SK-N-SH treated with all-trans-retinoic acid at 6 μM for 48 hours (cell line): ENCODE data around the gene SCN1A.

ENCODE experiments used
- ATAC-seq: fragments of 200-7000 bp; cut with Tn5 transposase; 3 replicates; pipeline ENCODE4 v1.9.1; 2020; ENCODE audit warnings: mild to moderate bottlenecking, moderate library complexity
- ARNTL ChIP-seq: fragments of 450-650 bp; formaldehyde crosslinking; IDR thresholded peaks from 2 replicates; pipeline ENCODE4 v1.5.0; 2020; ENCODE audit warnings: low read depth, mild to moderate bottlenecking, moderate library complexity, borderline replicate concordance
- BACH2 ChIP-seq: fragments of 250-450 bp; sonication (Bioruptor Pico); IDR thresholded peaks from 2 replicates; pipeline ENCODE4 v1.9.0; 2021; ENCODE audit warnings: mild to moderate bottlenecking, borderline replicate concordance
- CREB5 ChIP-seq: fragments of 250-450 bp; sonication (Bioruptor Pico); IDR thresholded peaks from 2 replicates; pipeline ENCODE4 v1.5.1; 2020; ENCODE audit warnings: low read depth, mild to moderate bottlenecking, moderate library complexity
- CSDC2 ChIP-seq: fragments of 250-450 bp; sonication (Bioruptor Pico); IDR thresholded peaks from 2 replicates; pipeline ENCODE4 v1.5.0; 2020; ENCODE audit warnings: mild to moderate bottlenecking, moderate library complexity
- CSRNP3 ChIP-seq: fragments of 250-450 bp; sonication (Bioruptor Pico); IDR thresholded peaks from 2 replicates; pipeline ENCODE4 v1.5.1; 2021; ENCODE audit warnings: mild to moderate bottlenecking, moderate library complexity
- ESRRG ChIP-seq: fragments of 250-450 bp; sonication (Bioruptor Pico); IDR thresholded peaks from 2 replicates; pipeline ENCODE4 v1.6.1; 2021; ENCODE audit warnings: mild to moderate bottlenecking
- ISL1 ChIP-seq: fragments of 250-450 bp; sonication (Bioruptor Pico); IDR thresholded peaks from 2 replicates; pipeline ENCODE4 v2.1.2; 2022; ENCODE audit warnings: mild to moderate bottlenecking, moderate library complexity
- OSR1 ChIP-seq: fragments of 250-450 bp; sonication (Bioruptor Pico); IDR thresholded peaks from 2 replicates; pipeline ENCODE4 v1.8.0; 2022; ENCODE audit warnings: moderate library complexity, mild to moderate bottlenecking, inconsistent platforms
- POU6F1 ChIP-seq: fragments of 250-450 bp; sonication (Bioruptor Pico); IDR thresholded peaks from 2 replicates; pipeline ENCODE4 v1.8.0; 2021; ENCODE audit warnings: low read depth, mild to moderate bottlenecking, moderate library complexity, borderline replicate concordance
- PPARA ChIP-seq: fragments of 250-450 bp; sonication (Bioruptor Pico); IDR thresholded peaks from 2 replicates; pipeline ENCODE4 v1.5.0; 2020; ENCODE audit warnings: mild to moderate bottlenecking, borderline replicate concordance
- RARB ChIP-seq: fragments of 250-450 bp; sonication (Bioruptor Pico); IDR thresholded peaks from 2 replicates; pipeline ENCODE4 v1.8.0; 2021; ENCODE audit warnings: mild to moderate bottlenecking, moderate library complexity
- SNAI2 ChIP-seq: fragments of 250-450 bp; sonication (Bioruptor Pico); IDR thresholded peaks from 2 replicates; pipeline ENCODE4 v1.5.0; 2020; ENCODE audit warnings: mild to moderate bottlenecking, moderate library complexity
- TCF4 ChIP-seq: fragments of 250-450 bp; sonication (Bioruptor Pico); IDR thresholded peaks from 2 replicates; pipeline ENCODE4 v1.8.0; 2021; ENCODE audit warnings: mild to moderate bottlenecking, moderate library complexity, borderline replicate concordance
- TOX ChIP-seq: fragments of 250-450 bp; sonication (Bioruptor Pico); IDR thresholded peaks from 2 replicates; pipeline ENCODE4 v1.8.0; 2021; ENCODE audit warnings: mild to moderate bottlenecking, moderate library complexity, borderline replicate concordance
- TSHZ2 ChIP-seq: fragments of 250-450 bp; sonication (Bioruptor Pico); IDR thresholded peaks from 2 replicates; pipeline ENCODE4 v1.5.0; 2020; ENCODE audit warnings: mild to moderate bottlenecking, moderate library complexity
- ZC3H10 ChIP-seq: fragments of 250-450 bp; sonication (Bioruptor Pico); IDR thresholded peaks from 2 replicates; pipeline ENCODE4 v1.5.1; 2021; ENCODE audit warnings: mild to moderate bottlenecking, moderate library complexity
- ZFP3 ChIP-seq: fragments of 250-450 bp; sonication (Bioruptor Pico); IDR thresholded peaks from 2 replicates; pipeline ENCODE4 v1.5.0; 2020; ENCODE audit warnings: mild to moderate bottlenecking, moderate library complexity
- ZFP30 ChIP-seq: fragments of 450-650 bp; formaldehyde crosslinking; IDR thresholded peaks from 2 replicates; pipeline ENCODE4 v1.5.0; 2022; ENCODE audit warnings: mild to moderate bottlenecking, moderate library complexity
- ZNF565 ChIP-seq: fragments of 450-650 bp; formaldehyde crosslinking; conservative IDR thresholded peaks from 2 replicates; pipeline ENCODE4 v1.5.0; 2020; ENCODE audit warnings: low read depth, mild to moderate bottlenecking, moderate library complexity
- ZNF70 ChIP-seq: fragments of 450-650 bp; formaldehyde crosslinking; IDR thresholded peaks from 2 replicates; pipeline ENCODE4 v1.5.0; 2020; ENCODE audit warnings: mild to moderate bottlenecking, moderate library complexity
- ZNF8 ChIP-seq: fragments of 450-650 bp; formaldehyde crosslinking; IDR thresholded peaks from 2 replicates; pipeline ENCODE4 v1.5.0; 2020; ENCODE audit warnings: mild to moderate bottlenecking, moderate library complexity

SCN1A gene

GRCh38 chr2:166091439-166091838 is 36.4 kb downstream of the SCN1A start:
- no peak for TF ChIP-seq SNAI2 (CRISPR knock-in tag)
- no peak for TF ChIP-seq CREB5 (CRISPR knock-in tag)
- TF ChIP-seq BACH2 (CRISPR knock-in tag), result no peak
- TF ChIP-seq RARB (CRISPR knock-in tag), result no peak
- TF ChIP-seq ESRRG (CRISPR knock-in tag), result no peak
- no peak for TF ChIP-seq TOX (CRISPR knock-in tag)
- no peak for TF ChIP-seq OSR1 (CRISPR knock-in tag)
- no peak for TF ChIP-seq ZNF8
- TF ChIP-seq POU6F1 (CRISPR knock-in tag), result no peak
- no peak for TF ChIP-seq ZNF70 (CRISPR knock-in tag)
- no peak for TF ChIP-seq ZFP3 (CRISPR knock-in tag)
- no peak for TF ChIP-seq TCF4 (CRISPR knock-in tag)
- TF ChIP-seq ZNF565 (CRISPR knock-in tag), result no peak
- no peak for ATAC-seq

- TF ChIP-seq ZFP3 (CRISPR knock-in tag) (no peak), ISL1 (CRISPR knock-in tag) (no peak)
- ATAC-seq, result no peak
These were observed 36.9 kb downstream of the SCN1A start for GRCh38 chr2:166090908-166091307.

- no peak for ATAC-seq
- TF ChIP-seq ZFP30 (CRISPR knock-in tag), result no peak
- no peak for TF ChIP-seq OSR1 (CRISPR knock-in tag)
- no peak for TF ChIP-seq ZNF8
- no peak for TF ChIP-seq ZFP3 (CRISPR knock-in tag)
- TF ChIP-seq CSDC2 (CRISPR knock-in tag), result no peak
- TF ChIP-seq ISL1 (CRISPR knock-in tag), result no peak
- no peak for TF ChIP-seq PPARA (CRISPR knock-in tag)
- no peak for TF ChIP-seq BACH2 (CRISPR knock-in tag)
- TF ChIP-seq ZNF565 (CRISPR knock-in tag), result no peak
- no peak for TF ChIP-seq POU6F1 (CRISPR knock-in tag)
- no peak for TF ChIP-seq RARB (CRISPR knock-in tag)
- TF ChIP-seq CSRNP3 (CRISPR knock-in tag), result no peak
- TF ChIP-seq ESRRG (CRISPR knock-in tag), result no peak
- no peak for TF ChIP-seq CREB5 (CRISPR knock-in tag)
- no peak for TF ChIP-seq SNAI2 (CRISPR knock-in tag)
These were observed 37.5 kb downstream of the SCN1A start for GRCh38 chr2:166090346-166090745.

GRCh38 chr2:166088634-166089033 is 39.2 kb downstream of the SCN1A start:
- ATAC-seq, result no peak
- no peak for TF ChIP-seq ZNF8
- no peak for TF ChIP-seq ZNF70 (CRISPR knock-in tag)
- no peak for TF ChIP-seq ISL1 (CRISPR knock-in tag)
- TF ChIP-seq ZFP30 (CRISPR knock-in tag), result no peak
- TF ChIP-seq ZNF565 (CRISPR knock-in tag), result no peak
- no peak for TF ChIP-seq ZC3H10 (CRISPR knock-in tag)
- TF ChIP-seq BACH2 (CRISPR knock-in tag), result no peak
- TF ChIP-seq ESRRG (CRISPR knock-in tag), result no peak
- no peak for TF ChIP-seq TSHZ2 (CRISPR knock-in tag)
- TF ChIP-seq TOX (CRISPR knock-in tag), result no peak
- TF ChIP-seq ARNTL, result no peak
- TF ChIP-seq OSR1 (CRISPR knock-in tag), result no peak
- TF ChIP-seq CREB5 (CRISPR knock-in tag), result no peak
- TF ChIP-seq CSRNP3 (CRISPR knock-in tag), result no peak
